Stimulated activated CD4-positive, alpha-beta T cell treated with anti-CD3 and anti-CD28 coated beads, Interleukin-1b, Interleukin-23, amount 100 ng/mL, for 1 hour (primary cell): ENCODE results near the gene OXNAD1.

Experiments used
- DNase-seq, 2 donors: peaks; one replicate each; pipeline ENCODE4 v3.0.0-alpha.2; 2020; ENCODE audit warnings: low read depth in 2 of 2

OXNAD1 gene

DNA sequence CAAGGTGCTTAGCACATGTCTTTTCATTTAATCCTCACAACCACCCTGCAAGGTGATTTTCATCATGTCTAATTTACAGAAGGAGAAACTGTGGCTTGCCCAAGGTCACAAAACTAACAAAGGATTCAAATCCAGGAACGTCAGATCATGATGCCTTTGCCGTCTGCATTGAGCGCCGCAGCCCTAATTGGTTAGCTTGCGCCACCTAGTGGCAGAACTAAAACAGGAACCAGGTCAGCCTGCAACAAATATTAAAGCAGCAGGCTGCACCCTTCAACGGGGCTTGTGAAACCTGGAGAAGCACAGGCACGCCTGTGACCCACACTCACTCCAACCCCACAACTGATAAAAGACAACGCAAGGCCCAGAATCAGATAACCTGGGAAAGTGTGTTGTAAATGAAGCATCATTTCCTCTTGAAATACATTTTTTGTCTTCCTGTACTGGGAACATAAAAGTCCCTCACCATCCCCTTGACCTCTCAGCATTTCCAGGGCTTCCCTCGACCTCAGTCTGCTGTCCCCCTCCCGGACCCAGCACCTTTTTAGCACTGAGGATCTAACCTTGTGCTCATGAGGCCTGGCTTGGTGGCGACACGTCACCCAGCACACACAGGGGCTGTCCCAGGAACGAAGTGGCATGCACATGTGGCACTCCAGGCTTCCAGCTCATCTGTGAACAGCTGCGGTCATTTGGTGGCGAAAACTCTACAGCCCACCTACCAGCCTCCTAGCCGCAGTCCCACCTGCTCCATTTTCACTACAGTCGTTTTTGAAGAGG, 17.5 kb upstream of the OXNAD1 start:
- peak; percentile 44 to 59 for DNase-seq

DNA sequence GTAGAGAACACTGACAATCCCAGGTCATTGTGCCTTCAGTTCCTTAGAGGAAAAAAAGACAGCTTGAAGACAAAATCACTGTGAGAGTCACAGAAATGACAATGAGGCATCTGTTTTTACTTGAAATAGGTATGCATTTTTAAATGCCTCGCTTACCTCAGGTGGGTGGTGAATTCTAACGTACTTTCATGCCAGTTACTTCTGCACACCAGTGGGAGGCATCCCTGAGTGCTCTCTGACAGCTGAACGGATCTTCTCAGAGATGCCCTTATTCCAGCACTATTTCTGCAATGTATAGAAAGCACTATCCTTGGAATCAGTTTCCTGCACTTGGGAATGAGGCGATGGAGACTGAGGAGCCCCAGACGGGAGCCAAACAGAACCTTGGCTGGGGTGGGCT, 16.5 kb upstream of the OXNAD1 start:
- DNase-seq = no peak

DNA sequence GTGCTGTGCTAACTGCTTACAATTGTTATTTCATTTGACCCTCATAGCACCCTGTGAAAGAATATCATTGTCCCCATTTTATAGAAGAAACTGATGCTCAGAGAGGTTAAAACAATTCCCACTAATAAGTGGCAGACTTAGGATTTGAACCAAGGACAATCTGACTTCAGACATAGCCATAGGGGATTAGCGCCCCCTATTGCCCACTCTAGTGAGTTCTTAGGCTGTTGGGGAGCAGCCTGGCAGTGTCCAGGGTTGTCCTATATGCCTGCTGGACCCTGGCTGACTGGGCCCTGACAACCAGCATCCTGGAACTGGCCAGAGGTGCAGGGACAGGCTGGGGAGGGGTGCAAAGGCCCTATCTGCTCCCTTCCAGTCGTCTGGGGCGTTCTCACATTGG, 15.7 kb upstream of the OXNAD1 start:
- no peak for DNase-seq

DNA sequence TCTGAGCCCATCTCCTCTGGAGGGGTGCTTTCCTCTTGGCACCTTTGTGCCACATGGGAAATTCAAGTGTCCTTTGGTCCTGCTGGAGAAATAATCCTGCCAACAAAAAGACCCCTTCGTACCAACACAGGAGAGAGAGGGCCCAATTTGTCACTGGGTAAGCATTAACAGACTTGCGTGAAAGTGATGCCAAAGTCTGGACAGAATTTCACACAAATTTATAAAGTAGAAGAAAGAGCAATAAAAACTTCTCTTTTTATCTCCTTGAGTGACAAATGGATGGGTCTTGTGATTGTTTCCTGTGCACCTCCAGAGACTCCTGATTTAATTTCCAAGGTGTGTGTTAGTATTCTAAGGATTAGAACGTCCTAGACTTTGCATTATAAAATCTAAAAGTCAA, 15.1 kb upstream of the OXNAD1 start:
- DNase-seq = no peak

DNA sequence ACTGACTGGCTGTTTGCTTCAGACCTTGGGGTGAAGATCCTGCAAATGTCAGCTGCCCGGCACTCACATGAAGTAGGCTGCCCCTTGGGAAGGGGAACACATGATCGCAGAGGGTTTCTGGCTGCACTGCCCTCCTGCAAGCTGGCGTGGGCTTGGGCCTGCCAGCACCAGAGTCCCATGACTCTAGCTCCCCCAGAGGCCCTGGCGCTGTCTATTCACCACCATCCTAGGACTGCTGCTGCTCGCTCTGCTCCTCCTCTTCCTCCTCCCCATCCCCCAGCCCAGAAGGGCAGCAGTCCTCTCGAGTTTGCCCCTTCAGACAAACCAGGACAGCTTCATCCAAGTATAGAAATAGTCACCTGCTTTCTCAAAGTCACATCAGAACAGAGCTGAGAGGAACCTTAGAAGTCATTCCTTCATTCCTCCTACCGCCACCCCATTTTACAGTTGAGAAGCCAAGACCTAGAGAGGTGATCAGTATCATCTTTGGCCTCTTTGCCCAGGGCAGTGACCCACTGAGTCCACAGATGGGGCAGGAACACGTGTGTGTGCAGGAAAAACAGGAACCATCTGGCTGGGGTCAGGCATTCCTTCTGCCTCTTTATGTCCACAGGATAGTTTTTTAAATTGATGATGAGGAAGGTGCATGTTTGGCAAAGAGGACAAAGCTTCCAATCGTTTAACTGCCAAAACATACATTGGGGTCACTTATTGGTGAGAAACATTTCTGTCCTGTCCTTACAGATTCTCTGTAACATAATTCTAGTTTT, 13.5 kb upstream of the OXNAD1 start:
- no peak for DNase-seq

DNA sequence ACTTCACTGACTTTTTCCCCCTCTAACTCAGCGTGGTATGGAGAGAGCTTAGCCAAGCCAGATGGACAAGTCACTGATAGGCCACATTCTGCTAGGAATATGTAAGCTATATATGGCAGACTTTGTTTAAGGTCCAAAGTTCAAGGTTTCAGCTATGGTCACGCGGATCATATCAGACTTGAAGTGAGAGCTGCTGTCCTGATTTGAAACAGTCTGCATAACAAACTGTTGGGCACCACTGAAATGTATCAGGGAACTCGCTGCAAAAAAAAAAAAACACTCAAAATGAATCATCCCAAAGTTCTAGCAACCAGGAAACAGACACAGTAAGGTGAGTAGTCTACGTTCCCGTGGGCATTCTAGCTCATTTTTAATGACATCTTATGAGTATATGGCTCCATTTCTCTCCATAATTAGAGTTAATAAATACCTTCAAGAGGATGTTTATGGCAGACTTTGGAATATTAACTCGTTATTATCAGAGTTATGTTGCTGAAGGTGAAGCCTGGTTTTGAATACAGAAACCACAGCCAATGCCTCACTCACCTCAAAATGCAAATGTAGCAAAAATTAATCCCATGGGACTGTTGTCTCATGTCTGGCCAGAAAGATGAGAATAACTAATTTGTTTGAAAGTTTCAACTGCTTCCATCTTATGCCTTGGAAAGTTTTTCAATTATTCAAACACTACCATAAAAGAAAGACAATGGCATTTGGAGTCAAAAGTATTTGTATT, 12.6 kb upstream of the OXNAD1 start:
- DNase-seq = no peak

DNA sequence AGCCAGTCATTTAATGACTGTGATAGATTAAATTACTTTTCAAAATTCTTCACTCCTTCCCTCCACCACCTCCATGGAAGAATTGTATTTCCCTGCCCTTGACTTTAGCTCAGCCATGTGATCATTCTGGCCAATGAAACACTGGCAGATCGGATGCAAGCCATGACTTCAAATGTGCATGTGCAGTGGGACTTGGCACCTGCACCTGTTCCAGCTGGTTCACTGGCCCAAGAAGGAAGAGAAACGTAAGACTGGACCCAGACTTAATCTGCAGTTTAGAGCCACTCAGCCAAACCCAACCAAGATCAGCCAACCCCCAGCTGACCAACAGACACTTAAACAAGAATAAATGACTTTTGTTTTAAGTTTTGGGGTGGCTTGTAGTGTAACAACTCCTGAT, 12.0 kb upstream of the OXNAD1 start:
- no peak for DNase-seq

DNA sequence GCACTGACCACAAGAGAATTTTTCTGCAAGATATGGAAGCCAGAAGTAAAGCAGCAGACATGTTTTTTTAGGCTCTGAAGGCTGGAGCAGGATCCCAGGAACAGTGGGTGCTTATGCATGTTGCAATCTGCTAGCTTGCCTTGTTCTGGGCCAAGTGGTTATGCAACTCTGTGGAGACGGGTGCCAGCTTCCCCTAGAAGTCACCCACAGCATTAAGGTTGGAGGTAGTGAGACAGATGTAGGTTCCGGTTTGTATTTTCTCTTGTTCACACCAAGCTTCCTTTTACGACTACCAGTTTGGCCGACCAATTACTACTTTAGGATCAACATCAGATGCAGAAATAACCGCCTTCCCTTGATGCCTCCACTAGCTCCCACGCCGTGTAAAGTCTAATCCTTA, 11.4 kb upstream of the OXNAD1 start:
- no peak for DNase-seq

DNA sequence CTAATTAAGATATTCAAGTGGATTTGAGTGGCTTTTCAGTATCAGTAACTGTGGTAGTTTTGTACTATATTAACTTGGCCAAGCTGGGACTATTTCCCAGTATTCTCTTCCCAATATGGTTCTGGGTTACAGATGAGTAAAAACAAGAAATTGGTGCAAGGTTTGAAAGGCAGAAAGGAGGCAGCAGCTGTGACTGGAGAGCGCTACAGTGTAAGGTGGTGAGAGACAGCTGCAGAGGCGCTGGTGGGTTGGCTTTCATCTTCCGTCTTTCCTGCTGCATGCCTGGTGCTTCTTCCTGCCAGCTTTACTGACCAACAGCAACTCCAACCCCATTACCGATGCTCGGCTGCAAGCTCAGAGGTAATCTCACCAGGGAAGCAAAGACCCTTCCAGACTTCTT, 10.1 kb upstream of the OXNAD1 start:
- no peak for DNase-seq

DNA sequence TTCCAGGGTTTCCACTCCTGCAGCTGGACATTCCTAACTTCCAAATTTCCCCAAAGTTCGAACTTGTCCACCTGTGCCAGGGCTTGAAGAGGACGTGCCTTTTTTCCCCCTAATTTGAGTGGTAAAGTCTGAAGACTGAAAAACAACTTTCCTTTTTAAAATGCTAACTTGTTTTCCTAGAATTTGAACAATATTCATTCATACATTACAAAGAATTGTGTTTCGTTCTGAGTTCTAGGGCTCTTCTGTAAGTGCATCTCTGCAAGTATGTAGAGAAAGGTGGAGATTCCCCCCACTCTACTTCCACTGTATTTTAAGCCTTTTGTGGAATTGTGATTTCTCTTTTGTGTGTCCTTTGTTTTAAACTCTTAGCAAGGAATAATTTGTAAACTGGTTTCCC, 9.7 kb upstream of the OXNAD1 start:
- DNase-seq = no peak

DNA sequence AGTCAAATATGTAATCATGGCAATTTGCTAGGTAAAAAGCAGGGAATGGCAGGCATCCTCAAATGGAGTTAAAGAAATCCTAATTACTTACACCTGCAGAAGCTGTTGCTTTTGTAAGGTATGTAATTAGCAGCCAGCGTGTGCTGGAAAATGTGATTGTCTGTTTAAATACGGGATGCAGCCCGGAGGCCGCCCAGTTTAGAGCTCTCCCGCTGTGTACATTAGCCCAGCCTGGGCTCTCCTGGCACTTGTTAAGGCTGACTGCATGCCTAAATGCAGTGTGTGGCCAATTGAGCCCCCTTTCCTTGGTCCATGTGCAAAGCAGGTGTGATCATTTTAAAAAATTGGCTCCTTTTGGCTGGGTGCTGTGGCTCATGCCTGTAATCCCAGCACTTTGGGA, 9.3 kb upstream of the OXNAD1 start:
- no peak for DNase-seq

DNA sequence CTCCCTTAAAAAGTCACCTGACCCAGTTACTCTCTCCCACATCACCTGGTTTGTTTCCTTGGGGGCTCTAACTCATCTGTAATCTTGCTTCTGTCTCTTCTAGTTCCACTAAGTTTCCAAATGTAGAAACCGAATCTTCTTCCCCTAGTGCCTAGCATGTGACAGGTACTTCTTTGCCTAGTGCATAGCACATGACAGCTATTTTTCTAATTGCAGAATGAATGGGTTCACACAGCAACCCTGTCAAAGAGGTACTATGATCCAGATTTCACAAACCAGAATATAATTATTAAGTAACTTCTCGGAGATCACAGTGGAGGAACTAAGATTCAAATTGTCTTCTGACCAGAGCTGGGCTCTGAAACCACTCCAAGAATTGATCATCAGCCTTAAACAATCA, 7.7 kb upstream of the OXNAD1 start:
- DNase-seq = no peak

DNA sequence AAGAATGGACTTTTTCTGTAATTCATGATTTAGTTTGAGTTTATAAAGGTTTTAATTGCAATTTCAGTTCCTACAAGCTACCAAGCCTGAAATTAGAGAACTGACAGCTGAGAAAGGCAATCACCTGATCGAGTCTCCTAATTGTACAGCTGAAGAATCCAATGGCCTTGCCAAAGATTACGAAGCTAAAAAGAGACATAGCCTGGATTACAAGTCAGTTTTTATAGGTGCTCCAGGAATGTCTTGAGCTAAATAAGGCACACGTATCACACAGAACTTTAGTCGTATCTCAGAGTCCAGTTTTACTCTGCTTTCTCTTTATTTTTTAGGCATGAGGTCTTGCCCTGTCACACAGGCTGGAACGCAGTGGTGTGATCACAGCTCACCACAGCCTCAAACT, 6.8 kb upstream of the OXNAD1 start:
- DNase-seq = no peak

DNA sequence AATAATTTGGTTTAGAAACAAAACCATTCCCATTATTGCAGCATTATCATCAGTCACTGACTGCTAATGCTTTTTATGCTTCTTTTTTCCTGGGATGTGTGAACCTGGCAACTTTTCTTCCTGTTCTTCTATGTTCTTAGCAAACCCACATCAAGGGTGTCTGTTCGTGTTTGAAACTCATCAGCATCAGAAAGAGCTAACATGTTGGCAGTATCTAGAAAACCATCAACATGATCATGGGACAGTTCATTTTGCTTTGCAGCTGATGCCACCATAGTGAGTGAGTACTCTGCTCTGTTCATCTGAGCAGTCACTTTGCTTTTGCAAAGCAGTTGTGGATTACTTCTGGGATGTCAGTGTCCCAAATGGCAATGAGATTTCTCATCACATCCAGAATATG, 6.1 kb upstream of the OXNAD1 start:
- no peak for DNase-seq

DNA sequence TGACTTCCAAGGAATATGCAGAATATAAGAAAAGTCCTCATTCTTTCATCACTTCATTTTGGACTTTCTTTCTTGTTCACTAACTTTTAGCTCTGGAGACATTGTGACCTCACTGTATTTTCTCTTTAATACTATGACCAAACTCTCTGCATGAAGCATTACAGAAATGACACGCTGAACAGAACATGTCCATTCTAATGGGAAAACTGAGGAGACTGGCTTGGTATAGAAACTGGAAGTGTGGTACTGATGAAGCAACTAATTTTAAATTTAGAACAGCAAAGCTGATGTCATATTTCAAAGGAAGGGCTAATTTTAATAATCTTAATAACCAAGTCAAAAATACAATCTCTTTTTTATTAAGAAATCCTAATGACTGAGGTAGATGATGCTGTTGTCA, 5.0 kb upstream of the OXNAD1 start:
- no peak for DNase-seq

DNA sequence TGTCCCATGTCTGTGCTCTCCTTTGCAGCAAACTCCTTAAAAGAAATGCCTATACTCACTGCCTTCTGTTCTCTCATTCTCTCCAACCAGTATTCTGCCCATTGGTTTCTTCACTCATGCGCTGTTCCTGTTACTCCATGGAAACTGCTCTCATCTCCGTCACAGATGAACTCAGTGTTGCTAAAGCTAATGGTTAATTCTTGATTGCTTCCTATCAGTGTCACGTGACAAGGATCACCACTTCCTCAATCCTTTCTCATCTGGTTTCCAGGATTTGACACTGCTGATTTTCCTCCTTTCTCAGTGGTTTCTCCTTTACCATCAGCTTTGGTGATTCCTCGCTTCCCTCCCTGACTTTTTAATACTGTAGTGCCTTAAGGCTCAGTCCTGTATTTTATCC, 2.8 kb upstream of the OXNAD1 start:
- no peak for DNase-seq

DNA sequence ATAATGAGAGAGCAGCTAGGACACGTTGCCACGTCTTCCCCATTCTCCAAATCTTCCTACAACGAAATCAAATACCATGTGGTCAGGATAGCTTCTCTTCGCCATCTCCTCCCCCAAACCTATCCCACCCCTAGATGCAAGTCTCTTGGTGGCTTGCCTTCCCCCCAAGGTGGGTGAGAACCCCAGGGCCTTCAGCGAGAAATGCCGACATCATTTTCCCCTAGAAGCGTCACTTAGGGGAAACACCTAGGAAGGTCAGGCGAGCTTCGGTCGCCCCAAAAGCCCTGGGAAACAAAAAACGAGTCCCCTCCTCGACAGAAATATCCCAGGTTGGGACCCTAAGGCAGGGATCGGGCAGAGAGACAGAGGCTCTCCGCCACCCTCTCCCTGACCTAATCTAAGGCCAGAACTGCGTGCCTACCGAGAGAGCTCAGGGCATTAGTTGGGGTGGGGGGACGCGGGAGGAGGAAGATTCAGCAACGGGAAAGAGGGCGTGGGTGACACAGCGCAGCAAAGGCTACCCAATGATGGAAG, 771 bp upstream of the OXNAD1 start:
- DNase-seq = no peak

DNA sequence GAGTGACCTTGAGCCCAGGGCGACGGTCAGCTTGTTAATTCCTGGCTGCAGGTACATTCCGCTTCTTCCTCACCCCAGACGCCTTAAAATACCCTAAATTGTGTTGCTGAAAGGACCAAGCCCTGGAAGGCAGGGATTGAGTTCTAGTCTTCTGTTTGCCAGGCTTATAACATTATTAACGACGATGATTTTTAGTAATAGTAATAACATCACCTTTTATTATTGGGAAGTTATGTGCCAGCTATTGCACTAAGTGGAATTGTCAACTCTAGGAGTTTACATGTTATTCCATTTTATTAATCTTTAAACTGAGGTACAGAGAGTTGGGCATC, 409 bp downstream of the OXNAD1 start:
- no peak for DNase-seq

DNA sequence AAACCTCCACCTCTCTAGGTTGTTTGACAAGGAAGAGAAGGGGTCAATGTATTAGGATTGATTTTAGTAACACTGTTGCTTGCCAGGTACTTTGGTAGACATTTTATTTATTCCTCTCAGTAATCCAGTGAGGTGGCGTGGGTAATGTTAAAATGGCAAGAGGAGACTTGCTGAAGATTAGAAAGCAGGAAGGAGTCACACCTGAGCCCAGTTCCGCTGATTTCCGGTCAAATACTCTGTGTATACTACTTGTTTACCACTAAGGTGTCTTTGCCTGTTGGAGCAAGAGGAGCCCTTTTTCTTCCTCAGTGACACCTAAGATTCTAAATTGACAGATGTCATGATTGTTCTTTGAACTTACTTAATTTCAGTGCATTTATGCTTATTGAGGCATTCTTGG, 1.7 kb downstream of the OXNAD1 start:
- no peak for DNase-seq

DNA sequence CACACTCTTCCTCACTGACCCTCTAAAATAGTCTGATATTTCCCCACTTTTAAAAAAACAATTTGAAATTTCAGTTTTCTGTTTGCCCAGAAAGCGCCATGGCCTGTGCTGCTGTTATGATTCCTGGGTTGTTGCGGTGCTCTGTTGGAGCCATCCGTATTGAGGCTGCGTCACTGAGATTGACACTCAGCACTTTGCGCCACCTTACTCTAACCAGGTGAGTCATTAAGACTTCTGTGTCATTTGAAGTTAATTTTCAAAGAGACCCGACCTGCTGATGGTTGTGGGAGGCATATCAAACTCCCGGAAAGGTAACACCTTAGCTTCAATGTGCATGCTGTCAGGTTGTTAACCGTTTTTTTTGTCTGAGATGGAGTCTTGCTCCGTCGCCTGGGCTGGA, 5.8 kb downstream of the OXNAD1 start:
- no peak for DNase-seq

DNA sequence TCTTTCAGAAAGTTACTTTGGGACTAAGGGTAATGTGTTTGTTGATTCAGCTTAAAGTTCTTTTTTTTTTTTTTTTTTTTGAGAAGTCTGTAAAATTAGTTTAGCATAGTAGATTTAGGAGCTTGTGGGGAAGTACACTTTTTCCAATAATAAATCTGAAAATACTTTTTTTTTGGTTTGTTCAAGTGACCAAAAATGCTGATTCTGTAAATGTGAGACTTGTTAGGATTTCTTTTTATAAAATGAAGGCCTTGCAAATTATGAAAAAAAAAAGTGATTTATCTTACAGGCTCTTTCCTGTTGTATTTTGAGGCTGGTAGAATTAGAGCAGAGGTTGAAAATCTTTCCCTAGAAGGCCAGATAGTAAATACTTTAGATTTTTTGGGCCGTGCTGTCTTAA, 7.6 kb downstream of the OXNAD1 start:
- no peak for DNase-seq

DNA sequence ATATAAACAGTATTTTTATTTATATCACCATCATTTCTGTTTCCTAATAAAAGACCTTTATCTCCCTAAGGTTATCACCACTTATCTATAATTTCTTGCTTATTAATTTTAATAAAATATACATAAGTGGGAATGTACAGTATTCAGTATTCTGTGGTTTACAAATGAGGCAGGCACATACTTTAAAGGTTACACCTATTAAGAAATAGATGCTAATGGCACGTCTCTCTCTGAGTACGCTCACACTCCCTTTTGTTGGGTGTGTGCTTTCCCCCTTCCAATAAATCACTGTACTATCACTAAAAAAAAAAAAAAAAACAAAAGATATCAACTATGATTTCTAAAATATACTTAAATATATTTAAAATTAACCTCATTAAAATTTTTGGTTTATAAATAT, 8.9 kb downstream of the OXNAD1 start:
- DNase-seq = no peak

DNA sequence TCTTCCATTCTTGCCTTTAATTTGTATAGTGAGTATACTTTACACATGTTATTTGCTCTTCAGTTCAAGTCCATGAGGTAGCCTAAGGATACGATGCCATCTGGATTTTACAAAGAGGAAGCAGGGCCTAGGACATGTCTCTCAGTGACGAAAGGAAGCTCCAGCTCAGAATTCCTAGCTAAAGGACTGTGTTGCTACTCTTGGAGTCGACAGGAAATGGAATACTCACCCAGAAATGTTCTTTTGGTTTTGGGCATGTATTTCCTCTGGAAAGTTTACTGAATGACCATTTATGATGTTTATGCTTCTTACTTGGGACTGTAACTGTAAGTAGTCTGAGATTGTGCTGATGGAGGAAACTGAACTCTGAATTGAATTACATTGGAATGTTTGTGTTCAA, 12.5 kb downstream of the OXNAD1 start:
- DNase-seq = no peak
